SK-N-SH (cell line): ENCODE measurements around the gene FAM163A. TPM values are rescaled to one million over a fixed set of nuclear protein-coding genes. Genes with fewer than 3 reads are reported as not detected.

Experiments
- CTCF ChIA-PET: fragments of 300-600, 350-600 bp; formaldehyde crosslinking; extraction: SDS; loops from one replicate; lab custom pipeline; 2021; lab: Yijun Ruan, JAX
- POLR2A ChIA-PET: fragments of 350-600 bp; sonication (Branson Sonifier 250); formaldehyde crosslinking; extraction: SDS; loops from one replicate; lab custom pipeline; 2020; ENCODE audit warnings: antibody characterized with exemption, inconsistent platforms; lab: Yijun Ruan, JAX
- DNase-seq: peaks from one replicate; pipeline ENCODE4 v3.0.0; 2012
- H2AFZ ChIP-seq: fragments of 200-600 bp; sonication (generic); 2 replicates; pipeline ENCODE4 v1.8.1; 2016; ENCODE audit warnings: antibody characterized with exemption, mild to moderate bottlenecking, low read depth
- H3F3A ChIP-seq: fragments of 200-600 bp; sonication (generic); replicated peaks from 2 replicates; pipeline ENCODE3; 2016; ENCODE audit warnings: antibody characterized with exemption, mild to moderate bottlenecking; ENCODE audit not compliant: insufficient read depth
- H3K27ac ChIP-seq, 2 experiments: fragments of 200-500 bp in 1 of 2; fragments of 200-600 bp in 1 of 2; sonication (Bioruptor generic) in 1 of 2; sonication (generic), shearing (Covaris generic) in 1 of 2; 2 replicates each; pipeline versions ENCODE4 v1.5.1 to v1.6.1; 2014 to 2016; ENCODE audit warnings: low read depth in 2 of 2, inconsistent platforms in 1 of 2, low read length in 1 of 2, mild to moderate bottlenecking in 1 of 2, mixed read lengths in 1 of 2
- H3K27me3 ChIP-seq: fragments of 200-600 bp; sonication (generic), shearing (Covaris generic); 2 replicates; pipeline ENCODE4 v1.6.1; 2016; ENCODE audit warnings: mixed run types; ENCODE audit not compliant: insufficient read depth
- H3K36me3 ChIP-seq, 2 experiments: fragments of 200-500 bp in 1 of 2; fragments of 200-600 bp in 1 of 2; sonication (Bioruptor generic) in 1 of 2; sonication (generic) in 1 of 2; replicated peaks in 1 of 2; 2 replicates each; pipeline versions ENCODE3 to v1.5.1; 2014 to 2016; ENCODE audit warnings: low read length in 1 of 2, mild to moderate bottlenecking in 1 of 2; ENCODE audit not compliant: insufficient read depth in 2 of 2, control insufficient read depth in 1 of 2
- H3K4me1 ChIP-seq, 2 experiments: fragments of 200-500 bp in 1 of 2; fragments of 200-600 bp in 1 of 2; sonication (Bioruptor generic) in 1 of 2; sonication (generic), shearing (Covaris generic) in 1 of 2; 2 replicates each; pipeline versions ENCODE4 v1.5.1 to v1.6.1; 2014 to 2016; ENCODE audit warnings: low read depth in 1 of 2, low read length in 1 of 2, mixed run types in 1 of 2; ENCODE audit not compliant: insufficient read depth in 2 of 2, control insufficient read depth in 1 of 2
- H3K4me2 ChIP-seq: fragments of 200-600 bp; sonication (generic), shearing (Covaris generic); 2 replicates; pipeline ENCODE4 v1.6.1; 2017; ENCODE audit warnings: mixed run types
- H3K4me3 ChIP-seq, 2 experiments: fragments of 200-500 bp in 1 of 2; fragments of 200-600 bp in 1 of 2; sonication (Bioruptor generic) in 1 of 2; sonication (generic), shearing (Covaris generic) in 1 of 2; 2 replicates each; pipeline versions ENCODE4 v1.5.1 to v1.8.1; 2014 to 2016; ENCODE audit warnings: low read depth in 2 of 2, inconsistent platforms in 1 of 2, low read length in 1 of 2, mild to moderate bottlenecking in 1 of 2, mixed read lengths in 1 of 2, moderate library complexity in 1 of 2
- H3K79me2 ChIP-seq: fragments of 200-600 bp; sonication (generic); 2 replicates; pipeline ENCODE4 v1.8.1; 2017; ENCODE audit warnings: mild to moderate bottlenecking; ENCODE audit not compliant: insufficient read depth
- H3K9ac ChIP-seq: fragments of 200-600 bp; sonication (generic); 2 replicates; pipeline ENCODE4 v1.6.1; 2017; ENCODE audit warnings: mixed run types
- H3K9me2 ChIP-seq: fragments of 200-600 bp; sonication (generic); 2 replicates; pipeline ENCODE4 v1.6.1; 2017; ENCODE audit warnings: mixed run types
- H3K9me3 ChIP-seq: fragments of 200-600 bp; sonication (generic); 2 replicates; pipeline ENCODE4 v1.6.1; 2017; ENCODE audit warnings: mixed run types, mild to moderate bottlenecking, moderate library complexity
- H4K20me1 ChIP-seq: fragments of 200-600 bp; sonication (generic); 2 replicates; pipeline ENCODE4 v1.6.1; 2017; ENCODE audit warnings: mild to moderate bottlenecking, mixed run types; ENCODE audit not compliant: insufficient read depth
- ELF1 ChIP-seq: IDR thresholded peaks from 2 replicates; pipeline ENCODE4 v1.4.0; 2012
- FOXM1 ChIP-seq: IDR thresholded peaks from 2 replicates; pipeline ENCODE4 v1.4.0; 2012; ENCODE audit warnings: low read depth, mild to moderate bottlenecking
- GABPA ChIP-seq: IDR thresholded peaks from 2 replicates; pipeline ENCODE4 v1.4.0; 2012; ENCODE audit warnings: low read depth, mild to moderate bottlenecking
- MEF2A ChIP-seq: IDR thresholded peaks from 2 replicates; pipeline ENCODE4 v1.4.0; 2012; ENCODE audit warnings: low read depth, borderline replicate concordance
- MXI1 ChIP-seq: IDR thresholded peaks from 2 replicates; pipeline ENCODE4 v1.6.1; 2012; ENCODE audit warnings: mild to moderate bottlenecking, low read depth, low read length, improper control_type of control experiment
- PBX3 ChIP-seq: IDR thresholded peaks from 2 replicates; pipeline ENCODE4; 2012
- RCOR1 ChIP-seq: fragments of 150-350 bp; IDR thresholded peaks from 2 replicates; pipeline ENCODE4 v1.6.1; 2017; ENCODE audit warnings: antibody characterized with exemption, low read length
- RXRA ChIP-seq: IDR thresholded peaks from 2 replicates; pipeline ENCODE4 v1.4.0; 2012; ENCODE audit warnings: low read depth, mild to moderate bottlenecking, borderline replicate concordance
- SMC3 ChIP-seq: IDR thresholded peaks from 2 replicates; pipeline ENCODE4 v1.6.1; 2012; ENCODE audit warnings: low read depth, low read length, improper control_type of control experiment
- TCF12 ChIP-seq: IDR thresholded peaks from 2 replicates; pipeline ENCODE4 v1.4.0; 2012
- TEAD4 ChIP-seq: IDR thresholded peaks from 2 replicates; pipeline ENCODE4 v1.4.0; 2012; ENCODE audit warnings: mild to moderate bottlenecking, borderline replicate concordance; ENCODE audit not compliant: insufficient read depth
- YY1 ChIP-seq: IDR thresholded peaks from 2 replicates; pipeline ENCODE4 v1.4.0; 2012; ENCODE audit warnings: low read depth, mild to moderate bottlenecking
- WGBS: methylation state at CpG from one replicate; pipeline ENCODE4 v1.1.6; 2017; ENCODE audit warnings: low lambda C conversion rate; 5-methylcytosine and 5-hydroxymethylcytosine counted together
- polyA plus RNA-seq, 3 experiments: library from polyadenylated mRNA; depleted of rRNA; stranded (reverse); fragments of >200 nt; gene quantifications; 2 replicates each; pipeline ENCODE4 v1.2.3, GENCODE V29; 2012

The FAM163A gene
- polyA plus RNA-seq, 1 of the 3 experiments (the other 2 are of a cell fraction), result 0.43 TPM

- 50% methylated on average over 4 of the region's 4 CpGs for WGBS
- H3K9me3 ChIP-seq, result no peaks in the 10 kb centered on the region
- POLR2A ChIA-PET, result interaction anchor here (1.3 to 1.4 kb wide), 3 partner anchors 11 to 55 kb away, joined by 3 to 6 read pairs (median 5); no protein-coding TSS in a partner anchor
- peaks cover 11% of the 10 kb centered on the region; the same call in 1 of the 2 replicates for H3K27me3 ChIP-seq
- H3K9me2 ChIP-seq, result no peaks in the 10 kb centered on the region
- TF ChIP-seq TCF12 (no peak), TEAD4 (no peak)
- TF ChIP-seq, all 33 proteins: peak for 0
- CTCF ChIA-PET, result interaction anchor here (0.9 to 5.5 kb wide), 4 partner anchors 10 to 83 kb away, joined by 3 to 32 read pairs (median 7); partner anchors contain the start of gene FAM163A
- Histone ChIP-seq H3K79me2 (no peaks in the 10 kb centered on the region), H4K20me1 (no peaks in the 10 kb centered on the region), H2AFZ (no peak overlapping the region), H3F3A (no peaks in the 10 kb centered on the region), H3K4me2 (no peak overlapping the region), H3K4me1 (peaks cover 0 to 11% of the 10 kb centered on the region in 2 experiments; a peak in 1 of 4 replicates), H3K36me3 (no peaks in the 10 kb centered on the region), H3K4me3 (no peak overlapping the region), H3K27ac (no peak overlapping the region), H3K9ac (no peak overlapping the region)
- DNase-seq, result no peak
Measured at GRCh38 chr1:179731643-179732042, 11.4 kb upstream of the FAM163A start.

GRCh38 chr1:179742291-179742690 is 800 bp upstream of the FAM163A start:
- Histone ChIP-seq H3K9me2 (no peaks in the 10 kb centered on the region), H3F3A (no peaks in the 10 kb centered on the region), H3K27me3 (peaks cover 37% of the 10 kb centered on the region), H3K4me1 (peaks cover 0 to 31% of the 10 kb centered on the region in 2 experiments; a peak in 2 of 4 replicates), H3K27ac (peak overlapping the region in 1 of 2 experiments; percentile 99; a peak in 2 of 4 replicates), H3K4me3 (peak overlapping the region in 1 of 2 experiments; percentile 54; a peak in 1 of 4 replicates), H2AFZ (no peak overlapping the region), H3K79me2 (no peaks in the 10 kb centered on the region), H3K36me3 (no peaks in the 10 kb centered on the region), H3K4me2 (no peak overlapping the region), H3K9me3 (no peaks in the 10 kb centered on the region), H3K9ac (no peak overlapping the region), H4K20me1 (no peaks in the 10 kb centered on the region)
- TF ChIP-seq ELF1 (no peak), PBX3 (no peak), SMC3 (no peak), GABPA (no peak), MXI1 (no peak), YY1 (no peak), RCOR1 (no peak), MEF2A (no peak), RXRA (no peak), FOXM1 (no peak)
- CTCF ChIA-PET, result interaction anchor here (0.9 to 2.3 kb wide), 6 partner anchors 10 to 72 kb away, joined by 3 to 15 read pairs (median 10); no protein-coding TSS in a partner anchor
- WGBS, result 85% methylated on average over 10 of the region's 10 CpGs
- DNase-seq, result no peak
- POLR2A ChIA-PET, result interaction anchor here (0.6 to 2.3 kb wide), 11 partner anchors 10 to 72 kb away, joined by 3 to 15 read pairs (median 4); no protein-coding TSS in a partner anchor
